Astrocyte (in vitro differentiated cells and primary cell): ENCODE results near the gene PAFAH1B1.

ENCODE experiments used
- EZH2 ChIP-seq: IDR thresholded peaks from 2 replicates; pipeline ENCODE4 v1.6.1; 2012; ENCODE audit warnings: mild to moderate bottlenecking, low read length, inconsistent platforms; ENCODE audit not compliant: insufficient read depth
- TF ChIP-seq, protein P1 (sequence below): IDR thresholded peaks from 2 replicates; pipeline ENCODE4 v1.5.1; 2011; ENCODE audit warnings: low read depth, mild to moderate bottlenecking, inconsistent platforms, low read length, moderate library complexity; ENCODE audit not compliant: insufficient read depth

DNA sequence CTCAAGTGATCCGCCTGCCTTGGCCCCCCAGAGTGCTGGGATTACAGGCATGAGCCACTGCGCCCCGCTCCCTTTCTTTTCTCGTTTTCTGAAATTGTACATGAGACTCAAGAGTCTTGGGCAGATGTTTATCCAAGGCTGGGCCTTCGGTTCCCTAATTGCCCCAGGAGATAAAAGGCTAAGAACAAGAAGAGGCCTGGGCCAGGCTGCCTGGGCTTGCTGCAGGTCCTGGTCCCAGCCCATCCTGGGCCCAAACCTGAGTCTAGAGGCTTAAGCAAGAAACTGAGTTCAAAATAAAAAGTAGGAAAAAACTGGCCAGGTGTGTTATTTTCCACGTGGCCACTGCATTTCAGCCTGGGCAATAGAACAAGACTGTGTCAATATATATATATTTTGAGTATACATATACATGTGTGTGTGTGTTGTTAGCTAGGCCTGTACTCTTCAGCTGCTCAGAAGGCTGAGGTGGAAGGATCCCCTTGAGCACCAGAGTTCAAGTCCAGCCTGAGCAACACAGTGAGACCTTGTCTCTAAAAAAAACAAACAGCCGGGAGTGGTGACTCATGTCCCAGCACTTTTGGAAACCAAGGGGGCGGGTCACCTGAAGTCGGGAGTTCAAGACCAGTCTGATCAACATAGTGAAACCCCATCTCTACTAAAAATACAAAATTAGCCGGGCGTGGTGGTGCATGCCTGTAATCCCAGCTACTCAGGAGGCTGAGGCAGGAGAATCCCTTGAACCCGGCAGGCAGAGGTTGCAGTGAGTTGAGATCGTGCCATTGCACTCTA lies 124.9 kb downstream of the PAFAH1B1 start:
- TF ChIP-seq, protein P1, sequence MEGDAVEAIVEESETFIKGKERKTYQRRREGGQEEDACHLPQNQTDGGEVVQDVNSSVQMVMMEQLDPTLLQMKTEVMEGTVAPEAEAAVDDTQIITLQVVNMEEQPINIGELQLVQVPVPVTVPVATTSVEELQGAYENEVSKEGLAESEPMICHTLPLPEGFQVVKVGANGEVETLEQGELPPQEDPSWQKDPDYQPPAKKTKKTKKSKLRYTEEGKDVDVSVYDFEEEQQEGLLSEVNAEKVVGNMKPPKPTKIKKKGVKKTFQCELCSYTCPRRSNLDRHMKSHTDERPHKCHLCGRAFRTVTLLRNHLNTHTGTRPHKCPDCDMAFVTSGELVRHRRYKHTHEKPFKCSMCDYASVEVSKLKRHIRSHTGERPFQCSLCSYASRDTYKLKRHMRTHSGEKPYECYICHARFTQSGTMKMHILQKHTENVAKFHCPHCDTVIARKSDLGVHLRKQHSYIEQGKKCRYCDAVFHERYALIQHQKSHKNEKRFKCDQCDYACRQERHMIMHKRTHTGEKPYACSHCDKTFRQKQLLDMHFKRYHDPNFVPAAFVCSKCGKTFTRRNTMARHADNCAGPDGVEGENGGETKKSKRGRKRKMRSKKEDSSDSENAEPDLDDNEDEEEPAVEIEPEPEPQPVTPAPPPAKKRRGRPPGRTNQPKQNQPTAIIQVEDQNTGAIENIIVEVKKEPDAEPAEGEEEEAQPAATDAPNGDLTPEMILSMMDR = no peak
- TF ChIP-seq EZH2 = no peak
